Measurements from ENCODE around the gene GCNA. TPM values are rescaled to one million over a fixed set of nuclear protein-coding genes. Genes with fewer than 3 reads are reported as not detected.
A peak's percentile ranks its signal among the peaks of the same experiment; 100 is the strongest.
"Not testable (repeated sequence)": the region's sequence is repeated elsewhere in the genome, so short reads cannot be mapped to it uniquely, and the experiment has no call there.

The GCNA gene
- polyA plus RNA-seq, 2 of the 4 experiments (the other 2 are of a cell fraction), result 1.4 to 1.7 TPM

GRCh38 chrX:71586929-71587328, 8.7 kb downstream of the GCNA start (continued):
- TF ChIP-seq HMGXB4 (CRISPR knock-in tag; IDR thresholded peaks at IDR 0.05; ENCODE audit: borderline replicate concordance), result no peak

- CTCF ChIA-PET; POLR2A ChIA-PET; FAIRE-seq; H3K4me3 ChIP-seq; DNase-seq (ENCODE audit: low read depth in 1 of 2, low spot score in 1 of 2); H3K27ac ChIP-seq; H3K4me1 ChIP-seq; H3K9me3 ChIP-seq; H3K4me2 ChIP-seq; ATAC-seq: not testable (repeated sequence)
- WGBS (ENCODE audit: missing lambda C conversion rate), result 100% methylated on average over 1 of the region's 8 CpGs
Measured at GRCh38 chrX:71593210-71593609, 15.0 kb downstream of the GCNA start.

GRCh38 chrX:71599965-71600364, 21.7 kb downstream of the GCNA start:
- 95% methylated on average over 2 of the region's 2 CpGs for WGBS (ENCODE audit: missing lambda C conversion rate)
- FAIRE-seq (no peak), ATAC-seq (no peak), DNase-seq (ENCODE audit: low read depth in 1 of 2, low spot score in 1 of 2) (no peak)
- Histone ChIP-seq H3K27ac (no peak overlapping the region), H3K9me3 (peaks cover 7% of the 10 kb centered on the region; the same call in 1 of the 3 replicates), H3K4me1 (no peaks in the 10 kb centered on the region), H3K4me2 (no peak overlapping the region), H3K4me3 (no peak overlapping the region)
- CTCF ChIA-PET, result no interaction called here
- TF ChIP-seq REST (IDR thresholded peaks at IDR 0.05) (no peak), HES2 (IDR thresholded peaks at IDR 0.05) (no peak), MAX (IDR thresholded peaks at IDR 0.05) (no peak), EHMT2 (IDR thresholded peaks at IDR 0.05; ENCODE audit: low read depth) (no peak), MYC (IDR thresholded peaks at IDR 0.05; ENCODE audit: borderline replicate concordance, low read length) (no peak), HOXA7 (CRISPR knock-in tag; IDR thresholded peaks at IDR 0.05) (no peak), HOXB13 (CRISPR knock-in tag; IDR thresholded peaks at IDR 0.05; ENCODE audit: low read depth) (no peak)
- POLR2A ChIA-PET, result no interaction called here

- WGBS (ENCODE audit: missing lambda C conversion rate), result 73% methylated on average over 33 of the region's 33 CpGs
- TF ChIP-seq FOSL2 (IDR thresholded peaks at IDR 0.05), result no peak
- TF ChIP-seq FOSL2 (CRISPR knock-in tag; IDR thresholded peaks at IDR 0.05), result peak; percentile 67
- no peak for TF ChIP-seq MAZ (IDR thresholded peaks at IDR 0.05; ENCODE audit: borderline replicate concordance, low read depth, low read length)
- no peak for TF ChIP-seq HOXA7 (CRISPR knock-in tag; IDR thresholded peaks at IDR 0.05)
- ATAC-seq (no peak), FAIRE-seq (peak; percentile 43), DNase-seq (ENCODE audit: low read depth in 1 of 2, low spot score in 1 of 2) (peak in 1 of 2 experiments; percentile 36)
- Histone ChIP-seq H3K4me1 (no peaks in the 10 kb centered on the region), H3K4me3 (no peak overlapping the region), H3K4me2 (no peak overlapping the region), H3K9me3 (peaks cover 7% of the 10 kb centered on the region; the same call in 1 of the 3 replicates), H3K27ac (no peak overlapping the region)
- ChIA-PET CTCF (no interaction called here), POLR2A (no interaction called here)
Measured at GRCh38 chrX:71603618-71604017, 25.4 kb downstream of the GCNA start.

- CTCF ChIA-PET, result no interaction called here
- WGBS (ENCODE audit: missing lambda C conversion rate), result 81% methylated on average over 10 of the region's 10 CpGs
- DNase-seq (ENCODE audit: low read depth in 1 of 2, low spot score in 1 of 2) (no peak), FAIRE-seq (no peak), ATAC-seq (no peak)
- Histone ChIP-seq H3K27ac (no peak overlapping the region), H3K4me1 (no peaks in the 10 kb centered on the region), H3K9me3 (peaks cover 7% of the 10 kb centered on the region; the same call in 1 of the 3 replicates), H3K4me2 (no peak overlapping the region), H3K4me3 (no peak overlapping the region)
- POLR2A ChIA-PET, result no interaction called here
- no peak for TF ChIP-seq ZSCAN20 (CRISPR knock-in tag; IDR thresholded peaks at IDR 0.05)
- TF ChIP-seq HDAC2 (IDR thresholded peaks at IDR 0.05), result no peak
- no peak for TF ChIP-seq KDM1A (IDR thresholded peaks at IDR 0.05; ENCODE audit: low read depth)
- no peak for TF ChIP-seq POLR2AphosphoS2 (conservative IDR thresholded peaks at IDR 0.05; ENCODE audit: low read length)
- TF ChIP-seq ATOH8 (CRISPR knock-in tag; IDR thresholded peaks at IDR 0.05; ENCODE audit: low read depth), result no peak
- TF ChIP-seq HMGXB4 (CRISPR knock-in tag; IDR thresholded peaks at IDR 0.05; ENCODE audit: borderline replicate concordance), result no peak
- TF ChIP-seq RCOR1 (IDR thresholded peaks at IDR 0.05; ENCODE audit: low read depth, low read length), result no peak
- TF ChIP-seq PBX3 (IDR thresholded peaks at IDR 0.05), result no peak
- TF ChIP-seq SREBF2 (IDR thresholded peaks at IDR 0.05), result no peak
Measured at GRCh38 chrX:71604141-71604540, 25.9 kb downstream of the GCNA start.
